PFSK-1 (cell line): ENCODE data around the gene LSAMP.

Experiments used
- FOXP2 ChIP-seq: optimal IDR thresholded peaks from 2 replicates; pipeline ENCODE3; 2011; ENCODE audit warnings: borderline replicate concordance, control low read depth, inconsistent platforms; ENCODE audit not compliant: insufficient read depth; ENCODE audit errors: extremely low read length, extremely low read depth
- POLR2AphosphoS5 ChIP-seq: IDR thresholded peaks from 2 replicates; pipeline ENCODE4 v1.6.1; 2012; ENCODE audit warnings: low read depth, mild to moderate bottlenecking, control low read depth, low read length, moderate library complexity
- REST ChIP-seq, 2 experiments: IDR thresholded peaks; 2 replicates each; pipeline versions ENCODE4 v1.6.1 to v1.8.0; 2011 to 2012; ENCODE audit warnings: low read depth in 2 of 2, low read length in 2 of 2, control low read depth in 1 of 2, inconsistent platforms in 1 of 2, mild to moderate bottlenecking in 1 of 2, moderate library complexity in 1 of 2; ENCODE audit not compliant: insufficient read depth in 1 of 2
- SIN3A ChIP-seq: IDR thresholded peaks from 2 replicates; pipeline ENCODE4 v1.6.1; 2012; ENCODE audit warnings: mild to moderate bottlenecking, low read length, moderate library complexity, borderline replicate concordance; ENCODE audit not compliant: insufficient read depth
- TAF1 ChIP-seq: IDR thresholded peaks from 2 replicates; pipeline ENCODE4 v1.6.1; 2012; ENCODE audit warnings: low read length, control low read depth, borderline replicate concordance; ENCODE audit not compliant: insufficient read depth

- TF ChIP-seq POLR2AphosphoS5 (no peak), SIN3A (no peak), TAF1 (no peak), REST (IDR thresholded peaks at IDR 0.05; ENCODE audit: insufficient read depth in 1 of 2, low read depth in 2 of 2, low read length in 2 of 2) (no peak), FOXP2 (no peak)
Measured at GRCh38 chr3:115838786-115839185, 606.5 kb downstream of the LSAMP start.
